ENCODE data around the gene CDC42EP3. TPM values are rescaled to one million over a fixed set of nuclear protein-coding genes. Genes with fewer than 3 reads are reported as not detected.

Gene CDC42EP3
- total RNA-seq, 8 experiments from 2014 or later, result 0.63 to 32.1 (median 11.1) TPM

GRCh38 chr2:37663390-37663789 is 8.1 kb downstream of the CDC42EP3 start:
- WGBS, 10 experiments, result 75 to 100% (median 96%) methylated on average over 1 to 7 of the region's 7 CpGs; no CpG with 5 or more reads in 3 of the 10 experiments
- in situ Hi-C loops (cut with MboI; ENCODE audit: low pct_unique_long_range_greater_than_20kb in 2 of 9, low sequenced_read_pairs in 9 of 9, unreplicated experiment in 9 of 9), result loop anchor here in 1 of 9 experiments (25.0 kb wide), 1 partner anchor 251 kb away; no protein-coding TSS in a partner anchor

DNA sequence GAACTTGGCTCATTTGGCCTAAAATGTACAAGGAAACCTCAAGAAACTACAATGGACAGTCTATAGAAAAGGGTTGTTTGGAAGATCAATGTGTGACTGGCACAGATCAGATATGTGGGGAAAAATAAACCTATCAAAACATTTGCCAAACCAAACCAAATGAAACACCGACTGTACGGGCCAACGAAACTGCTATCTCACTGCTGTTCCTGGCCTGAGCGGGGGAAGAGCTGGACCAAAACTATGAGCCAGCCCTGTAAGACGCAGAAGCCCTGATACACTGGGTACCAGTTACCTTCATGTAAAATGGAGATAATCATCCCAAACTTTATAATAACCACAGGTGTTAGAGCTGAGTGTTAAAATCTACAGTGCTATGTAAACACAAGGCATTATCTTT is 11.7 kb downstream of the CDC42EP3 start:
- WGBS, 10 experiments, result 30 to 100% (median 97%) methylated on average over 1 to 4 of the region's 5 CpGs; no CpG with 5 or more reads in 4 of the 10 experiments
- in situ Hi-C loops (cut with MboI; ENCODE audit: low pct_unique_long_range_greater_than_20kb in 2 of 9, low sequenced_read_pairs in 9 of 9, unreplicated experiment in 9 of 9), result loop anchor here in 1 of 9 experiments (25.0 kb wide), 1 partner anchor 247 kb away; no protein-coding TSS in a partner anchor
- Histone ChIP-seq H3K4me1 (replicated peaks in 1 of 2) (peaks cover 16 to 29% of the 10 kb centered on the region in 2 donors), H3K4me3 (no peak overlapping the region), H3K27ac (no peak overlapping the region)
- ATAC-seq (replicated peaks in 6 of 8), result no peak

More at GRCh38 chr2:37663390-37663789, 8.1 kb downstream of the CDC42EP3 start:
- Histone ChIP-seq H3K4me1 (replicated peaks in 1 of 2) (peaks cover 5 to 9% of the 10 kb centered on the region in 2 donors), H3K27ac (no peak overlapping the region), H3K4me3 (no peak overlapping the region)
- no peak for ATAC-seq (replicated peaks in 6 of 8)

- in situ Hi-C loops (cut with MboI; ENCODE audit: low pct_unique_long_range_greater_than_20kb in 2 of 9, low sequenced_read_pairs in 9 of 9, unreplicated experiment in 9 of 9), result loop anchor here in 1 of 9 experiments (25.0 kb wide), 1 partner anchor 246 kb away; no protein-coding TSS in a partner anchor
- Histone ChIP-seq H3K4me1 (replicated peaks in 1 of 2) (peaks cover 22 to 34% of the 10 kb centered on the region in 2 donors), H3K27ac (no peak overlapping the region), H3K4me3 (no peak overlapping the region)
- 80 to 100% (median 97%) methylated on average over 1 to 3 of the region's 3 CpGs; no CpG with 5 or more reads in 4 of the 10 experiments for WGBS, 10 experiments
- ATAC-seq (replicated peaks in 6 of 8), result no peak
These were observed 12.8 kb downstream of the CDC42EP3 start for GRCh38 chr2:37658682-37659081.

GRCh38 chr2:37657471-37657870 is 14.0 kb downstream of the CDC42EP3 start:
- Histone ChIP-seq H3K4me3 (no peak overlapping the region), H3K27ac (no peak overlapping the region), H3K4me1 (replicated peaks in 1 of 2) (peaks cover 24 to 34% of the 10 kb centered on the region in 2 donors)
- WGBS, 10 experiments, result 80 to 100% (median 93%) methylated on average over 1 to 4 of the region's 4 CpGs; no CpG with 5 or more reads in 2 of the 10 experiments
- ATAC-seq (replicated peaks in 6 of 8), result no peak
- in situ Hi-C loops (cut with MboI; ENCODE audit: low pct_unique_long_range_greater_than_20kb in 2 of 9, low sequenced_read_pairs in 9 of 9, unreplicated experiment in 9 of 9), result loop anchor here in 1 of 9 experiments (25.0 kb wide), 1 partner anchor 245 kb away; no protein-coding TSS in a partner anchor

- in situ Hi-C loops (cut with MboI; ENCODE audit: low pct_unique_long_range_greater_than_20kb in 2 of 9, low sequenced_read_pairs in 9 of 9, unreplicated experiment in 9 of 9), result loop anchor here in 1 of 9 experiments (25.0 kb wide), 1 partner anchor 244 kb away; no protein-coding TSS in a partner anchor
- ATAC-seq (replicated peaks in 6 of 8), result peak in 4 of 8 experiments; percentile 35 to 48 (median 40)
- H3K27ac ChIP-seq, result no peak overlapping the region
- no peak overlapping the region for H3K4me3 ChIP-seq
- WGBS, 10 experiments, result 0 to 100% (median 53%) methylated on average over 1 to 4 of the region's 11 CpGs
- peaks cover 24 to 34% of the 10 kb centered on the region in 2 donors for H3K4me1 ChIP-seq (replicated peaks in 1 of 2)
These were observed 14.7 kb downstream of the CDC42EP3 start for GRCh38 chr2:37656512-37657423.

- H3K4me1 ChIP-seq (replicated peaks in 1 of 2), result peaks cover 24 to 34% of the 10 kb centered on the region in 2 donors
- H3K27ac ChIP-seq, result no peak overlapping the region
- 26 to 87% (median 44%) methylated on average over 3 to 7 of the region's 7 CpGs; no CpG with 5 or more reads in 3 of the 10 experiments for WGBS, 10 experiments
- in situ Hi-C loops (cut with MboI; ENCODE audit: low pct_unique_long_range_greater_than_20kb in 2 of 9, low sequenced_read_pairs in 9 of 9, unreplicated experiment in 9 of 9), result loop anchor here in 1 of 9 experiments (25.0 kb wide), 1 partner anchor 243 kb away; no protein-coding TSS in a partner anchor
- peak in 7 of 8 experiments; percentile 29 to 90 (median 68) for ATAC-seq (replicated peaks in 6 of 8)
- no peak overlapping the region for H3K4me3 ChIP-seq
These were observed 16.3 kb downstream of the CDC42EP3 start for GRCh38 chr2:37654932-37655841.

DNA sequence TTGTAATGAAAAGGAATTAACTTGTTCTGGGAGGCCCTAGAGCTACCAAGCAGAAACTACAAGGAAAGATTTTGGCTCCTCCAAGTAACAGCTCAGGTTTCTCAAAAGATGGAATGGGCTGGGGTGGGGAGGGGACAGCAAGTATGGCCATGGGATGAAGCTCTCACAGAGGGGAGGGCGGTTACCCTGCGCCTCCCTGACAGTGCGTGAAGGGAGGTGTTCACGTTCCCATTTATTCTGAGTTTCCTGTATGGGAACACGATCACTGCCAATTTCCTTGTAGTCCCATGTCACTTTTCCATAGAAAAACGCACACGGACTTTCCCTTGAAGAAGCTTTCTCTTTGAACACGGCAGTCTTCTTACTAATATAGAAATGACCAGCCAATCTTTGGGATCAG is 17.0 kb downstream of the CDC42EP3 start:
- H3K4me1 ChIP-seq (replicated peaks in 1 of 2), result peaks cover 24 to 34% of the 10 kb centered on the region in 2 donors
- in situ Hi-C loops (cut with MboI; ENCODE audit: low pct_unique_long_range_greater_than_20kb in 2 of 9, low sequenced_read_pairs in 9 of 9, unreplicated experiment in 9 of 9), result loop anchor here in 1 of 9 experiments (25.0 kb wide), 1 partner anchor 242 kb away; no protein-coding TSS in a partner anchor
- H3K4me3 ChIP-seq, result no peak overlapping the region
- WGBS, 10 experiments, result 23 to 100% (median 72%) methylated on average over 1 to 6 of the region's 8 CpGs; no CpG with 5 or more reads in 2 of the 10 experiments
- ATAC-seq (replicated peaks in 6 of 8), result no peak
- no peak overlapping the region for H3K27ac ChIP-seq

DNA sequence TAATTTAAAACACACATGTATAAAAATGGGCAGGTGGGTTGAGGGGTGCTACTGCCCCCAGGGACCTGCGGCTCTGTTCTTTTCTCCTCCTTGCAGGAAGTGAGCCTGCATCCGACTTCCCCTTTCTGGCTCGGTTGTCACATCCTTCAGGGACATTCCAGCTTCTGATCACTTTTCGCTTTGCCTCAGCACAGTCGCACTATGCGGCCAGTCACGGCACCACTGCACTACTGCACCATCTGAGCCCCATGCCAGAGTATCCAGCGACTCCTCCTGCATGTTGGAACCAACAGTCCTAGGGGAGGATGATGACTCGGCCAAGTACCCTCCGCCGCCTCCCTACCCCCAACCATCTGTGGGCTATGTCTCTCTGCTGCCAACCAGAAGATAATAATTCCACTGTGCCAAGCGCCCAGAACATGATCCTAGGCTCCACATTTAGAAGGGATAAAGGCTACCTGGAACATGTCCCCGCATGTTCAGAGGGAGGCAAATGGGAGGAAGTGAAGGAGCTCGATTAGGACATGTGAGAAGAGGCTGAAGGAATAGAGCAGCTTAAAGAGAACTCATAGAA is 17.6 kb downstream of the CDC42EP3 start:
- ATAC-seq (replicated peaks in 6 of 8), result no peak
- Histone ChIP-seq H3K4me1 (replicated peaks in 1 of 2) (peaks cover 24 to 34% of the 10 kb centered on the region in 2 donors), H3K27ac (no peak overlapping the region), H3K4me3 (no peak overlapping the region)
- in situ Hi-C loops (cut with MboI; ENCODE audit: low pct_unique_long_range_greater_than_20kb in 2 of 9, low sequenced_read_pairs in 9 of 9, unreplicated experiment in 9 of 9), result loop anchor here in 1 of 9 experiments (25.0 kb wide), 1 partner anchor 242 kb away; no protein-coding TSS in a partner anchor
- 53 to 100% (median 85%) methylated on average over 2 to 7 of the region's 14 CpGs; no CpG with 5 or more reads in 1 of the 10 experiments for WGBS, 10 experiments

DNA sequence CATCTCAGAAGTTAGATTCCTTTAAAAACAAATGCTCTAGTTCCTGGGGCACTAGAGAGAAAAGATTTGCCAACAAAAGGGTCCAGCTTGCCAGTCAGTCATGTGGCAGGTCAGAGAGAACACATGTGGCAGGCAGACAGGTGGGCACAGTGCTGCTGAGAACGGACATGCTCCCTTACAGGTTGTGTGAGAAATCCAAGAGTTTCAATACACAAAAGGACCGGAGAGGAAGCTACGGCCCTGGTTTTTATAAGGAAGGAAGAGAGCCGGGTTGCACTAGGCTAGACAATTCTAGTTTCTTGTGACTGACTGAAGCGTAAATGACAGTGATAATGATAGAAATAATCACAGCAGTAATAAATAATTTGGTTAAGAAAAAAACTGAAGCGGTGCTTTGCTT is 18.3 kb downstream of the CDC42EP3 start:
- H3K4me1 ChIP-seq (replicated peaks in 1 of 2), result peaks cover 24 to 34% of the 10 kb centered on the region in 2 donors
- ATAC-seq (replicated peaks in 6 of 8), result no peak
- 52 to 100% (median 85%) methylated on average over 1 to 6 of the region's 6 CpGs for WGBS, 10 experiments
- no peak overlapping the region for H3K4me3 ChIP-seq
- H3K27ac ChIP-seq, result no peak overlapping the region
- in situ Hi-C loops (cut with MboI; ENCODE audit: low pct_unique_long_range_greater_than_20kb in 2 of 9, low sequenced_read_pairs in 9 of 9, unreplicated experiment in 9 of 9), result loop anchor here in 1 of 9 experiments (25.0 kb wide), 1 partner anchor 241 kb away; no protein-coding TSS in a partner anchor

DNA sequence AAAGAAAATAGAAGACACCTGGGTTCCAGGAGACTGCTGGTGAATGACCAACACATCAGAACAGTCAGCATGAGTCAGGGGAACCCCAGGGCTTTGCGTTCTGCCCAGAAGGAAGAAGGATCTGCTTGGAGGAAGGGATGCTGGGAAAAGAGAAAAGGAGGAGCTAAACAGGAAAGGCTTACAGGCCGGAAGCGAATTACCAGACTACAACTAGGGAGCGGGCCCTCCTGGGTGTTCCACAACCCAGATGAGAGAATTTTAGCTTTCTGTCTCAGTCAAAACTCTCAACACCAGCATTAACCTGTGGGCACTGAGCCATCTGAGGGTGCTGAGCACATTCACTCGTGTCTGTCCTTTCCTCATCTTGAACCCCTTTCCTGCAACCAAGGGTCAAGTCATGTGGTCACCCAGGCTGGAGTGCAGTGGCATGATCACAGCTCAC is 19.2 kb downstream of the CDC42EP3 start:
- WGBS, 10 experiments, result 55 to 100% (median 86%) methylated on average over 1 to 5 of the region's 5 CpGs; no CpG with 5 or more reads in 2 of the 10 experiments
- in situ Hi-C loops (cut with MboI; ENCODE audit: low pct_unique_long_range_greater_than_20kb in 2 of 9, low sequenced_read_pairs in 9 of 9, unreplicated experiment in 9 of 9), result loop anchor here in 1 of 9 experiments (25.0 kb wide), 1 partner anchor 240 kb away; no protein-coding TSS in a partner anchor
- peak in 4 of 8 experiments; percentile 11 to 20 (median 14) for ATAC-seq (replicated peaks in 6 of 8)
- H3K4me1 ChIP-seq (replicated peaks in 1 of 2), result peaks cover 23 to 31% of the 10 kb centered on the region in 2 donors
- H3K4me3 ChIP-seq, result no peak overlapping the region
- no peak overlapping the region for H3K27ac ChIP-seq

- Histone ChIP-seq H3K4me3 (no peak overlapping the region), H3K27ac (no peak overlapping the region)
- in situ Hi-C loops (cut with MboI; ENCODE audit: low pct_unique_long_range_greater_than_20kb in 2 of 9, low sequenced_read_pairs in 9 of 9, unreplicated experiment in 9 of 9), result loop anchor here in 1 of 9 experiments (25.0 kb wide), 1 partner anchor 238 kb away; no protein-coding TSS in a partner anchor
These were observed 20.8 kb downstream of the CDC42EP3 start for GRCh38 chr2:37650548-37651093.

More at GRCh38 chr2:37650548-37651093, 20.8 kb downstream of the CDC42EP3 start:
- 61 to 100% (median 87%) methylated on average over 1 to 3 of the region's 3 CpGs; no CpG with 5 or more reads in 2 of the 10 experiments for WGBS, 10 experiments
- ATAC-seq (replicated peaks in 6 of 8), result no peak
- H3K4me1 ChIP-seq (replicated peaks in 1 of 2), result peaks cover 14 to 17% of the 10 kb centered on the region in 2 donors

All from motor neuron (in vitro differentiated cells).